Astrocyte (in vitro differentiated cells and primary cell): Measurements from ENCODE around the gene KCNQ1OT1. TPM values are rescaled to one million over a fixed set of nuclear protein-coding genes. Genes with fewer than 3 reads are reported as not detected.

Source experiments
- DNase-seq: peaks from one replicate; pipeline ENCODE4 v3.0.0-alpha.2; 2010; ENCODE audit warnings: low read depth
- FAIRE-seq: peaks from 2 replicates; lab custom pipeline; 2011; peaks lifted over from hg19 to GRCh38; lab: Jason Lieb, UNC
- H2AFZ ChIP-seq: 2 replicates; pipeline ENCODE4 v1.6.0; 2012; ENCODE audit warnings: low read depth, low read length, inconsistent platforms
- H3K27ac ChIP-seq: 2 replicates; pipeline ENCODE4 v1.5.1; 2011; ENCODE audit warnings: low read depth, low read length, inconsistent platforms
- H3K27me3 ChIP-seq: 2 replicates; pipeline ENCODE4 v1.6.0; 2011; ENCODE audit warnings: low read length, inconsistent platforms; ENCODE audit not compliant: insufficient read depth
- H3K36me3 ChIP-seq: 2 replicates; pipeline ENCODE4 v1.5.1; 2011; ENCODE audit warnings: low read length, inconsistent platforms; ENCODE audit not compliant: insufficient read depth
- H3K4me1 ChIP-seq: 2 replicates; pipeline ENCODE4 v1.5.1; 2011; ENCODE audit warnings: low read length, inconsistent platforms; ENCODE audit not compliant: insufficient read depth
- H3K4me2 ChIP-seq: 2 replicates; pipeline ENCODE4 v1.6.0; 2012; ENCODE audit warnings: low read length, inconsistent platforms
- H3K4me3 ChIP-seq: 2 replicates; pipeline ENCODE4 v1.5.1; 2011; ENCODE audit warnings: low read depth, mild to moderate bottlenecking, low read length, inconsistent platforms; ENCODE audit not compliant: insufficient read depth
- H3K79me2 ChIP-seq: 2 replicates; pipeline ENCODE4 v1.6.0; 2012; ENCODE audit warnings: mild to moderate bottlenecking, low read length, inconsistent platforms; ENCODE audit not compliant: insufficient read depth
- H3K9ac ChIP-seq: 2 replicates; pipeline ENCODE4 v1.6.0; 2012; ENCODE audit warnings: mild to moderate bottlenecking, low read length, inconsistent platforms
- H3K9me3 ChIP-seq: 2 replicates; pipeline ENCODE4 v1.5.1; 2012; ENCODE audit warnings: low read depth, mild to moderate bottlenecking, low read length, inconsistent platforms; ENCODE audit not compliant: insufficient read depth
- H4K20me1 ChIP-seq: 2 replicates; pipeline ENCODE4 v1.6.0; 2012; ENCODE audit warnings: low read length, inconsistent platforms; ENCODE audit not compliant: insufficient read depth
- H3K27ac Mint-ChIP-seq: one replicate; pipeline ENCODE4 v1.8.0; 2021; ENCODE audit warnings: mild to moderate bottlenecking, mixed read lengths; ENCODE audit not compliant: unreplicated experiment
- H3K27me3 Mint-ChIP-seq: one replicate; pipeline ENCODE4 v1.8.0; 2021; ENCODE audit warnings: low read depth, mixed read lengths; ENCODE audit not compliant: unreplicated experiment
- H3K36me3 Mint-ChIP-seq: one replicate; pipeline ENCODE4 v1.8.0; 2021; ENCODE audit warnings: low read depth, mixed read lengths; ENCODE audit not compliant: unreplicated experiment
- H3K4me1 Mint-ChIP-seq: one replicate; pipeline ENCODE4 v1.8.0; 2021; ENCODE audit warnings: low read depth, mixed read lengths; ENCODE audit not compliant: unreplicated experiment
- H3K4me3 Mint-ChIP-seq: one replicate; pipeline ENCODE4 v1.8.0; 2021; ENCODE audit warnings: mild to moderate bottlenecking, moderate library complexity, mixed read lengths; ENCODE audit not compliant: unreplicated experiment
- H3K9me3 Mint-ChIP-seq: one replicate; pipeline ENCODE4 v1.8.0; 2021; ENCODE audit warnings: mild to moderate bottlenecking, mixed read lengths; ENCODE audit not compliant: unreplicated experiment
- EZH2 ChIP-seq: IDR thresholded peaks from 2 replicates; pipeline ENCODE4 v1.6.1; 2012; ENCODE audit warnings: mild to moderate bottlenecking, low read length, inconsistent platforms; ENCODE audit not compliant: insufficient read depth
- total RNA-seq: library from RNA; stranded (reverse); gene quantifications from 2 replicates; pipeline ENCODE4 v1.2.1, GENCODE V29; 2021
- TF ChIP-seq, protein P1 (sequence below): IDR thresholded peaks from 2 replicates; pipeline ENCODE4 v1.5.1; 2011; ENCODE audit warnings: low read depth, mild to moderate bottlenecking, inconsistent platforms, low read length, moderate library complexity; ENCODE audit not compliant: insufficient read depth

Gene KCNQ1OT1
- total RNA-seq, 1 donor from 2014 or later: 2.5 TPM

DNA sequence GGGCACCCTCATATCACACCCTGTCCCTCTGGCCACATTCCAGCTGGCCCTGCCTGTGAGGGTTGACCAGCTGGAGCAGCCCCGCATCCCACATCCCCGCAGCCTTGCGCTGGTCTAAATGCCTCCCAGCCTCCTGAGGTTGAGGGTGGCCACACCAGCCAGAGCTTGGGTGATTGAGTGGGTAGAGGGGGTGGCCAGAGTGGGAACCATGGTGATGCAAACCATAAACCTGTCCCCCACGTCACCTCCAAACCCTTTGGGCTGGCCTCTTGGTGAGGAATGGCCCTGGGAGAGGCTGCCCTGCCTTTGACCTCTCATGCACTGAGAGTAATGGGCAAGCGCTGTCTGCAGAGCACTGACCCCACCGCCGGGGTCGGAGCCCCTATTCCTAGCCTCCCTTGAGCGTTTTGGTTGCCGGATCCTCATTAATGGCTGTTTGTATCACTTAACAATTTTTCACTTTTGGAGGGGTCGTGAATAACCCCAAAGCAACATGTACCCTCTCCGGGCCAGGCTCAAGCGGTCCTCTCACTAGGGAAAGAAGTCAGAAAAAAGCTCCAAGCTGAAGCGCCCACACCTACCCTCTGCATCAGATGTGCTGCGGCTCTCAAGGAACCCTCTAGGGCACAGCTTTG lies 16.0 kb upstream of the KCNQ1OT1 start:
- Mint-ChIP-seq H3K27me3 (peaks cover 70% of the 10 kb centered on the region), H3K9me3 (peaks cover 8% of the 10 kb centered on the region), H3K27ac (no peak overlapping the region), H3K36me3 (no peaks in the 10 kb centered on the region), H3K4me3 (no peak overlapping the region), H3K4me1 (no peaks in the 10 kb centered on the region)
- H3K36me3 ChIP-seq: no peaks in the 10 kb centered on the region
- no peak overlapping the region for H3K27ac ChIP-seq
- FAIRE-seq (no peak), DNase-seq (no peak)
- no peak for TF ChIP-seq EZH2
- TF ChIP-seq, protein P1, sequence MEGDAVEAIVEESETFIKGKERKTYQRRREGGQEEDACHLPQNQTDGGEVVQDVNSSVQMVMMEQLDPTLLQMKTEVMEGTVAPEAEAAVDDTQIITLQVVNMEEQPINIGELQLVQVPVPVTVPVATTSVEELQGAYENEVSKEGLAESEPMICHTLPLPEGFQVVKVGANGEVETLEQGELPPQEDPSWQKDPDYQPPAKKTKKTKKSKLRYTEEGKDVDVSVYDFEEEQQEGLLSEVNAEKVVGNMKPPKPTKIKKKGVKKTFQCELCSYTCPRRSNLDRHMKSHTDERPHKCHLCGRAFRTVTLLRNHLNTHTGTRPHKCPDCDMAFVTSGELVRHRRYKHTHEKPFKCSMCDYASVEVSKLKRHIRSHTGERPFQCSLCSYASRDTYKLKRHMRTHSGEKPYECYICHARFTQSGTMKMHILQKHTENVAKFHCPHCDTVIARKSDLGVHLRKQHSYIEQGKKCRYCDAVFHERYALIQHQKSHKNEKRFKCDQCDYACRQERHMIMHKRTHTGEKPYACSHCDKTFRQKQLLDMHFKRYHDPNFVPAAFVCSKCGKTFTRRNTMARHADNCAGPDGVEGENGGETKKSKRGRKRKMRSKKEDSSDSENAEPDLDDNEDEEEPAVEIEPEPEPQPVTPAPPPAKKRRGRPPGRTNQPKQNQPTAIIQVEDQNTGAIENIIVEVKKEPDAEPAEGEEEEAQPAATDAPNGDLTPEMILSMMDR: no peak
- H3K4me3 ChIP-seq: no peak overlapping the region
- H3K9me3 ChIP-seq: no peaks in the 10 kb centered on the region
- H3K4me1 ChIP-seq: no peaks in the 10 kb centered on the region
- H3K79me2 ChIP-seq: no peaks in the 10 kb centered on the region
- no peak overlapping the region for H3K4me2 ChIP-seq
- peaks cover 12% of the 10 kb centered on the region for H3K27me3 ChIP-seq
- no peak overlapping the region for H2AFZ ChIP-seq
- no peaks in the 10 kb centered on the region for H4K20me1 ChIP-seq
- H3K9ac ChIP-seq: no peak overlapping the region

GRCh38 chr11:2714871-2715270 lies 15.1 kb upstream of the KCNQ1OT1 start:
- FAIRE-seq: no peak
- Histone ChIP-seq H3K9ac (no peak overlapping the region), H4K20me1 (no peaks in the 10 kb centered on the region), H3K4me1 (no peaks in the 10 kb centered on the region), H3K4me2 (no peak overlapping the region), H2AFZ (no peak overlapping the region), H3K36me3 (no peaks in the 10 kb centered on the region), H3K27me3 (peaks cover 10% of the 10 kb centered on the region), H3K79me2 (no peaks in the 10 kb centered on the region), H3K4me3 (no peak overlapping the region), H3K9me3 (no peaks in the 10 kb centered on the region), H3K27ac (no peak overlapping the region)
- H3K4me1 Mint-ChIP-seq: no peaks in the 10 kb centered on the region
- H3K4me3 Mint-ChIP-seq: no peak overlapping the region
- TF ChIP-seq, protein P1: no peak
- no peak for TF ChIP-seq EZH2
- no peaks in the 10 kb centered on the region for H3K36me3 Mint-ChIP-seq
- H3K27me3 Mint-ChIP-seq: peaks cover 66% of the 10 kb centered on the region
- H3K27ac Mint-ChIP-seq: no peak overlapping the region
- H3K9me3 Mint-ChIP-seq: peaks cover 13% of the 10 kb centered on the region
- DNase-seq: no peak

DNA sequence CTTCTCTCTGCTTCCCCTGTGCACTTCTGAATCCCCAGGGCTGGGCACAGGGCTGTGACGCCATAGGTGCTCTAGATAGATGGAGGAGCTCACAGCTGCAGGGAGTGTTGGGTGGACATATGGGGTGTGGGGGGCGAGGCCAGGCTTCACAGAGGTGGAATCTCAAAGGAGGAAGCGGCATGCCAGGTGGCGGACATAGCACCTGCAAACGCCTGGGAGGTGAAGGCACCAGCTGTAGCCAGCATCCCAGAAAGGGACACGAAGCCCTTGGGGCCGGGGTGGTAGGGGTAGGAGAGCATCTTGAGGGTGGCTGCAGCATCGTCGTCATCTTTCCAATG lies 14.6 kb upstream of the KCNQ1OT1 start:
- Mint-ChIP-seq H3K27ac (no peak overlapping the region), H3K36me3 (no peaks in the 10 kb centered on the region), H3K9me3 (peaks cover 16% of the 10 kb centered on the region), H3K4me3 (no peak overlapping the region), H3K4me1 (no peaks in the 10 kb centered on the region), H3K27me3 (peaks cover 64% of the 10 kb centered on the region)
- TF ChIP-seq, protein P1: no peak
- no peaks in the 10 kb centered on the region for H4K20me1 ChIP-seq
- no peaks in the 10 kb centered on the region for H3K79me2 ChIP-seq
- H3K9me3 ChIP-seq: no peaks in the 10 kb centered on the region
- H3K4me1 ChIP-seq: no peaks in the 10 kb centered on the region
- FAIRE-seq (no peak), DNase-seq (no peak)
- no peak overlapping the region for H3K9ac ChIP-seq
- H3K4me2 ChIP-seq: no peak overlapping the region
- H3K4me3 ChIP-seq: no peak overlapping the region
- H3K27me3 ChIP-seq: peaks cover 14% of the 10 kb centered on the region
- no peak overlapping the region for H3K27ac ChIP-seq
- no peak overlapping the region for H2AFZ ChIP-seq
- H3K36me3 ChIP-seq: no peaks in the 10 kb centered on the region
